BE2C (cell line): ENCODE measurements around the gene HIBCH. TPM values are rescaled to one million over a fixed set of nuclear protein-coding genes. Genes with fewer than 3 reads are reported as not detected.
A peak's percentile ranks its signal among the peaks of the same experiment; 100 is the strongest.

Source experiments
- DNase-seq: peaks from one replicate; pipeline ENCODE4 v3.0.0-alpha.2; 2020
- H3K27me3 ChIP-seq: fragments of 250-450 bp; sonication (Bioruptor Pico); 2 replicates; pipeline ENCODE4 v1.5.1; 2020; ENCODE audit warnings: mild to moderate bottlenecking
- H3K36me3 ChIP-seq: fragments of 250-450 bp; sonication (Bioruptor Pico); 2 replicates; pipeline ENCODE4 v1.5.1; 2020; ENCODE audit warnings: mild to moderate bottlenecking
- H3K4me1 ChIP-seq: fragments of 250-450 bp; sonication (Bioruptor Pico); 2 replicates; pipeline ENCODE4 v1.5.1; 2020
- H3K4me3 ChIP-seq: 2 replicates; pipeline ENCODE4 v1.5.1; 2011; ENCODE audit warnings: low read depth, low read length
- H3K9me3 ChIP-seq: fragments of 250-450 bp; sonication (Bioruptor Pico); 2 replicates; pipeline ENCODE4 v1.5.1; 2020
- polyA plus RNA-seq: library from polyadenylated mRNA; unstranded; fragments of >200 nt; gene quantifications from one replicate; pipeline ENCODE4 v1.2.1, GENCODE V29; 2012; ENCODE audit warnings: low read depth, missing spikeins; ENCODE audit not compliant: insufficient read length, insufficient read depth
- TF ChIP-seq, protein P1 (sequence below): IDR thresholded peaks from 2 replicates; pipeline ENCODE4 v1.5.1; 2012; ENCODE audit warnings: mild to moderate bottlenecking, low read depth, low read length

HIBCH gene, protein sequence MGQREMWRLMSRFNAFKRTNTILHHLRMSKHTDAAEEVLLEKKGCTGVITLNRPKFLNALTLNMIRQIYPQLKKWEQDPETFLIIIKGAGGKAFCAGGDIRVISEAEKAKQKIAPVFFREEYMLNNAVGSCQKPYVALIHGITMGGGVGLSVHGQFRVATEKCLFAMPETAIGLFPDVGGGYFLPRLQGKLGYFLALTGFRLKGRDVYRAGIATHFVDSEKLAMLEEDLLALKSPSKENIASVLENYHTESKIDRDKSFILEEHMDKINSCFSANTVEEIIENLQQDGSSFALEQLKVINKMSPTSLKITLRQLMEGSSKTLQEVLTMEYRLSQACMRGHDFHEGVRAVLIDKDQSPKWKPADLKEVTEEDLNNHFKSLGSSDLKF
- 14.5 TPM for polyA plus RNA-seq

DNA sequence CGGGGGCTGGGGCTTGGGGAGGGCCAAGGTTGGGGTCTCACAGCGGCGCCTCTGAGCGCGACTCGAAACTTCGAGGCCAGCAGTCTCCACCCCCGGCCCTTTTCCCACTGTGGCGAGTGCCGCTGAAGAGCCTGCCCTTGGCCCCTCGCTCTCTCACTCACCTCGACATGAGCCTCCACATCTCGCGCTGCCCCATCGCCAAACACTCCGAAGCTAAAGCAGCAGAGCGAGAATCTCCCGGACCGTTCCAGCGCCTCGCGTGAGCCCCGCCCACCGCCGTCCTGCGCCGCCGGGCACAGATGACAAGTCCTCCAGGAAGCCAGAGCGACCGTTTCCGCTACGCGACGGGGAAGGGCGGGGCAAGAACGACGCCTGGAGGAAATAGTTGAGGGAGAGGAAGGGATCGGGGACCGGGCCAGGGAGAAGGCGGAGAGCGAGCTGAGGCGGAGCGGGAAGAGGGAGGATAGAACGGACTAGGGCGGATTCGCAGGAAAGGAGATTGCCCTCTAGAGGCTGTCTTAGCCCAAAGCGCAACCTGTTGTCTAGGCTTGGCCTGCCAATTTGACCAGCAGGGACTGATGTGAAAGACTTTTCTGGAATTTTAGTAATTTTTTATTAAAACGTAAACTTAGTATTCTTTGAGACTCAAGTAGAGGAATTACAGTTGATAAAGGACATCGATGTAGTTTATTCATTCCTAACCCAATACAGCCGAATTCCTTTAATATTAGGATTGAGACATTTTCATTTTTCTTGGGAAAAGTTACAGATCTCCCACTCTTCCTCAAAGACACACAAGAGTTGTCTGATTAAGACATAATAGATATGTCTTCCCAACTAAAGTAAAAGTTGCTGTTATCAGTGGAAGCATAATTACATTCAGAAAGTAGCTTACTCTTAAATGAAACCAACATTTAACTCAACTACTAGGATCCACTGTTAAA lies at the start of gene HIBCH:
Gene HIBCH, minus strand, starts transcription at position 272 of the 944 bp plus-strand sequence. Its CDS starts 76 bp downstream, at position 196.
- Histone ChIP-seq H3K36me3 (no peaks in the 10 kb centered on the region), H3K9me3 (no peaks in the 10 kb centered on the region), H3K27me3 (no peaks in the 10 kb centered on the region), H3K4me3 (peak within 1 kb of the TSS; percentile 96), H3K4me1 (no peaks in the 10 kb centered on the region)
- peak; percentile 99 for DNase-seq
- TF ChIP-seq, protein P1, sequence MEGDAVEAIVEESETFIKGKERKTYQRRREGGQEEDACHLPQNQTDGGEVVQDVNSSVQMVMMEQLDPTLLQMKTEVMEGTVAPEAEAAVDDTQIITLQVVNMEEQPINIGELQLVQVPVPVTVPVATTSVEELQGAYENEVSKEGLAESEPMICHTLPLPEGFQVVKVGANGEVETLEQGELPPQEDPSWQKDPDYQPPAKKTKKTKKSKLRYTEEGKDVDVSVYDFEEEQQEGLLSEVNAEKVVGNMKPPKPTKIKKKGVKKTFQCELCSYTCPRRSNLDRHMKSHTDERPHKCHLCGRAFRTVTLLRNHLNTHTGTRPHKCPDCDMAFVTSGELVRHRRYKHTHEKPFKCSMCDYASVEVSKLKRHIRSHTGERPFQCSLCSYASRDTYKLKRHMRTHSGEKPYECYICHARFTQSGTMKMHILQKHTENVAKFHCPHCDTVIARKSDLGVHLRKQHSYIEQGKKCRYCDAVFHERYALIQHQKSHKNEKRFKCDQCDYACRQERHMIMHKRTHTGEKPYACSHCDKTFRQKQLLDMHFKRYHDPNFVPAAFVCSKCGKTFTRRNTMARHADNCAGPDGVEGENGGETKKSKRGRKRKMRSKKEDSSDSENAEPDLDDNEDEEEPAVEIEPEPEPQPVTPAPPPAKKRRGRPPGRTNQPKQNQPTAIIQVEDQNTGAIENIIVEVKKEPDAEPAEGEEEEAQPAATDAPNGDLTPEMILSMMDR, result peak; percentile 98

DNA sequence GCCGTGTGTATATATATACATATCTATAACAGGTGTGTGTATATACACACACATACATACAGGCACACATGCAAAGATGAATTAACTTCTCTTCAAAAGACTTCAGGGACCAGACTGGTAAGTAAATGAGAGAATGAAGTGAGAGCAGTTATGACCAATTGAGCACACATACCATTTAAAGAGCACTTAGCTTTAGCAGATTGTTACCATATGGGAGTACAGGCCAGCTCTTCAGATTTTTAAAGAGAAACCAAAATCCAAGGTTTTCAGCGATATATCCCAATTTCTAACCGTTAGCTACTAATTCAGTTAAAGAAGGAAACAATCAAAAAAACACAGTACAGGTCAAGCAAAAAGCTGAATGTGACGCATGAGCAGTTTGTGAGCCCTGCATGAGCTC lies 47.5 kb upstream of the HIBCH start:
- H3K4me3 ChIP-seq, result no peak overlapping the region
- no peak for DNase-seq
- H3K9me3 ChIP-seq, result no peaks in the 10 kb centered on the region
- TF ChIP-seq, protein P1, result no peak
- no peaks in the 10 kb centered on the region for H3K36me3 ChIP-seq
- H3K4me1 ChIP-seq, result no peaks in the 10 kb centered on the region
- H3K27me3 ChIP-seq, result no peaks in the 10 kb centered on the region

DNA sequence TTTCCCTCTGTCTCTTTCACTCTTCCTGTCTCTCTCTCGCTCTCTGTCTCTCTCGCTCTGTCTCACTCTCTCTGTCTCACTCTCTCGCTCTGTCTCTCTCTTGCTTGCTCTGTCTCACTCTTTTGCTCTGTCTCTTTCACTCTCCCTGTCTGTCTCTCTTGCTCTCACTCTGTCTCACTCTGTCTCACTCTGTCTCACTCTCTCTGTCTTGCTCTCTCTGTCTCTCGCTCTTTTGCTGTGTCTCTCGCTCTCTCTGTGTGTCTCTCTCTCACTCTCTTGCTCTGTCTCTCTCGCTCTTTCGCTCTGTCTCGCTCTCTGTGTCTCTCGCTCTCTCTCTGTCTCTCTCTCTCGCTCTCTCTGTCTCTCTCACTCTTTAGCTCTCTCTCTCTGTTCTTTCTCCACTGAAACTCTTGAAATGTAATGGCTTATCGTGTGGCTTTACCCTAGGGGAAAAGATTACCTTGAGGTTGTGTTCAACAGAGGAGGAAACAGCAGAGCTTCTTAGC lies 46.7 kb upstream of the HIBCH start:
- Histone ChIP-seq H3K4me1 (no peaks in the 10 kb centered on the region), H3K36me3 (no peaks in the 10 kb centered on the region), H3K27me3 (no peaks in the 10 kb centered on the region), H3K4me3 (no peak overlapping the region), H3K9me3 (no peaks in the 10 kb centered on the region)
- TF ChIP-seq, protein P1, result no peak
- no peak for DNase-seq

DNA sequence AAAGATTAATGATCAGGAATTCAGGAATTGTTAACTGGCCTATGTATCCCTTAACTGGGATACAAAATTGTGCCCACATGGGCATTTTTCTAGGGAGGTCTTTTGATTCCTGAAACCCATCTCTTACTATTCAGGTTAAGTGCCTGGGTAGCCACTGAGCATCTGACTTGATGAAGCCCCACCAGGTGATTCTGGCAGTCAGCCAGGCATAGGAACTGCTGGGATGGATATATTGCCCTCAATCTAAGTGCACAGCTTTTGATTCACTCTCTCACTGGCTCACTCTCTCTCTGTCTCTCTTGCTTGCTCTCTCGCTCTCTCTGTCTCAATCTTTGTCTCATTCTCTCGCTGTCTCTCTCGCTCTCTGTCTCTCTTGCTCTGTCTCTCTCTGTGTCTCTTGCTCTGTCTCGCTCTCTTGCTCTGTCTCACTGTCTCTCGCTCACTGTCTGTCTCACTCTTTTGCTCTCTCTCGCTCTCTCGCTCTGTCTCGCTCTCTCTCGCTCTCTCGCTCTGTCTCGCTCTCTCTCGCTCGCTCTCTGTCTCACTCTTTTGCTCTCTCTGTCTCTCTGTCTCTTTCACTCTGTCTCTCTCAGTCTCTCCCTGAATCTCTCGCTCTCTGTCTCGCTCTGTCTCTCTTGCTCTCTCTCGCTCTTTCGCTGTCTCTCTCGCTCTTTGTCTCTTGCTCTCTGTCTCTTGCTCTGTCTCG lies 46.0 kb upstream of the HIBCH start:
- H3K9me3 ChIP-seq, result no peaks in the 10 kb centered on the region
- DNase-seq, result no peak
- H3K27me3 ChIP-seq, result no peaks in the 10 kb centered on the region
- TF ChIP-seq, protein P1, result no peak
- no peak overlapping the region for H3K4me3 ChIP-seq
- no peaks in the 10 kb centered on the region for H3K4me1 ChIP-seq
- no peaks in the 10 kb centered on the region for H3K36me3 ChIP-seq

DNA sequence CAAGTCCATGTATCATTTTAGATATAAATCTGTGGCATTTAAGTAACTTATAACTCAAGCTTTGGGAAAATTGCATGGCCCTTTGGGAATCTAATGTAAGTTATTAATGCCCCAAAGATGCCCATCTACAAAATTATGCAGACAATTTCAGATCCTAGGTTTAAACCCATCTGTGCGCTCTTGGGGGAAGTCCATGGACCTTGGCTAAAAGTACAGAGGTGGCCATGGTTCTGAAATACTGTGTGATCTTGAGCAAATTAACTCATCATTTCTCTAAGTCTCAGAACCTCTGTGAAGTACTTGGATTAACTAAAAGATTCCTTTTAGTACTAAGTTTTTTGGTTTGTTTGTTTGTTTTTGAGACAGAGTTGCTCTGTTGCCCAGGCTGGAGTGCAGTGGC lies 43.3 kb upstream of the HIBCH start:
- DNase-seq, result no peak
- no peak overlapping the region for H3K4me3 ChIP-seq
- H3K9me3 ChIP-seq, result no peaks in the 10 kb centered on the region
- H3K4me1 ChIP-seq, result no peaks in the 10 kb centered on the region
- no peaks in the 10 kb centered on the region for H3K27me3 ChIP-seq
- TF ChIP-seq, protein P1, result no peak
- no peaks in the 10 kb centered on the region for H3K36me3 ChIP-seq
